Ectodermal cell (in vitro differentiated cells): ENCODE measurements around the gene RPRD2.
A peak's percentile ranks its signal among the peaks of the same experiment; 100 is the strongest.

Source experiments
- H3K27ac ChIP-seq: 2 replicates; pipeline ENCODE4 v1.7.0; 2013; ENCODE audit warnings: mild to moderate bottlenecking, low read depth, low read length; ENCODE audit not compliant: insufficient read depth, poor library complexity, severe bottlenecking
- H3K27me3 ChIP-seq: 2 replicates; pipeline ENCODE4 v1.7.0; 2013; ENCODE audit warnings: mild to moderate bottlenecking, low read length; ENCODE audit not compliant: insufficient read depth, control insufficient read depth, poor library complexity, severe bottlenecking
- H3K36me3 ChIP-seq: one replicate; pipeline ENCODE4 v1.7.0; 2013; ENCODE audit warnings: low read length; ENCODE audit not compliant: control insufficient read depth, insufficient read depth
- H3K4me1 ChIP-seq: one replicate; pipeline ENCODE4 v1.7.0; 2013; ENCODE audit warnings: low read length; ENCODE audit not compliant: control insufficient read depth, insufficient read depth
- H3K4me3 ChIP-seq: 2 replicates; pipeline ENCODE4 v1.7.0; 2013; ENCODE audit warnings: low read depth, low read length, control low read depth; ENCODE audit not compliant: insufficient read depth
- H3K9me3 ChIP-seq: 2 replicates; pipeline ENCODE4 v1.7.0; 2013; ENCODE audit warnings: mild to moderate bottlenecking, low read length, moderate library complexity; ENCODE audit not compliant: control insufficient read depth
- WGBS, 2 experiments: methylation state at CpG; one replicate each; pipeline ENCODE4 v1.1.7; 2013; ENCODE audit warnings: missing lambda C conversion rate in 2 of 2; 5-methylcytosine and 5-hydroxymethylcytosine counted together

The RPRD2 gene

GRCh38 chr1:150511985-150512660 is 148.2 kb downstream of the RPRD2 start:
- H3K9me3 ChIP-seq = no peaks in the 10 kb centered on the region
- H3K36me3 ChIP-seq = no peaks in the 10 kb centered on the region
- H3K4me3 ChIP-seq = no peak overlapping the region
- H3K4me1 ChIP-seq = peaks cover 12% of the 10 kb centered on the region
- no peaks in the 10 kb centered on the region for H3K27me3 ChIP-seq
- 87 to 89% methylated on average over 17 of the region's 17 CpGs for WGBS, 2 experiments
- no peak overlapping the region for H3K27ac ChIP-seq

GRCh38 chr1:150512846-150513245 is 148.9 kb downstream of the RPRD2 start:
- Histone ChIP-seq H3K9me3 (no peaks in the 10 kb centered on the region), H3K4me3 (no peak overlapping the region), H3K4me1 (peaks cover 12% of the 10 kb centered on the region), H3K27ac (no peak overlapping the region), H3K36me3 (no peaks in the 10 kb centered on the region), H3K27me3 (no peaks in the 10 kb centered on the region)
- 85 to 88% methylated on average over 2 of the region's 2 CpGs for WGBS, 2 experiments

- Histone ChIP-seq H3K4me1 (peaks cover 8% of the 10 kb centered on the region), H3K27ac (no peak overlapping the region), H3K9me3 (no peaks in the 10 kb centered on the region), H3K36me3 (no peaks in the 10 kb centered on the region), H3K27me3 (no peaks in the 10 kb centered on the region), H3K4me3 (no peak overlapping the region)
- WGBS, 2 experiments = 92 to 93% methylated on average over 7 of the region's 7 CpGs
These were observed 149.4 kb downstream of the RPRD2 start for GRCh38 chr1:150513351-150513791.

GRCh38 chr1:150514260-150514659 is 150.3 kb downstream of the RPRD2 start:
- Histone ChIP-seq H3K9me3 (no peaks in the 10 kb centered on the region), H3K36me3 (no peaks in the 10 kb centered on the region), H3K4me1 (peaks cover 6% of the 10 kb centered on the region), H3K27ac (no peak overlapping the region), H3K27me3 (no peaks in the 10 kb centered on the region), H3K4me3 (no peak overlapping the region)
- WGBS, 2 experiments = 94 to 95% methylated on average over 9 of the region's 9 CpGs

- H3K4me3 ChIP-seq = peak overlapping the region; percentile 69
- no peaks in the 10 kb centered on the region for H3K9me3 ChIP-seq
- WGBS, 2 experiments = 38 to 40% methylated on average over 21 of the region's 21 CpGs
- no peaks in the 10 kb centered on the region for H3K36me3 ChIP-seq
- peaks cover 6% of the 10 kb centered on the region for H3K4me1 ChIP-seq
- no peaks in the 10 kb centered on the region for H3K27me3 ChIP-seq
- peak overlapping the region; percentile 74 for H3K27ac ChIP-seq
These were observed 151.0 kb downstream of the RPRD2 start for GRCh38 chr1:150514913-150515327.

- Histone ChIP-seq H3K9me3 (no peaks in the 10 kb centered on the region), H3K27me3 (no peaks in the 10 kb centered on the region), H3K36me3 (no peaks in the 10 kb centered on the region), H3K4me1 (peaks cover 6% of the 10 kb centered on the region), H3K27ac (peak within 1 kb of the TSS; percentile 74), H3K4me3 (peak within 1 kb of the TSS; percentile 69)
- WGBS, 2 experiments = 3% methylated on average over 54 of the region's 54 CpGs
These were observed 151.5 kb downstream of the RPRD2 start, which contains the start of gene FALEC for GRCh38 chr1:150515328-150516049. FALEC (plus strand) TSS chr1:150515752.

GRCh38 chr1:150516050-150516591 is 152.2 kb downstream of the RPRD2 start:
- H3K27me3 ChIP-seq = no peaks in the 10 kb centered on the region
- H3K9me3 ChIP-seq = no peaks in the 10 kb centered on the region
- H3K4me3 ChIP-seq = peak overlapping the region; percentile 69
- H3K36me3 ChIP-seq = no peaks in the 10 kb centered on the region
- peaks cover 6% of the 10 kb centered on the region for H3K4me1 ChIP-seq
- WGBS, 2 experiments = 44% methylated on average over 19 of the region's 19 CpGs
- no peak overlapping the region for H3K27ac ChIP-seq

GRCh38 chr1:150516616-150517015 is 152.7 kb downstream of the RPRD2 start:
- Histone ChIP-seq H3K27me3 (no peaks in the 10 kb centered on the region), H3K4me1 (peaks cover 6% of the 10 kb centered on the region), H3K27ac (no peak overlapping the region), H3K4me3 (peak overlapping the region; percentile 69), H3K36me3 (no peaks in the 10 kb centered on the region), H3K9me3 (no peaks in the 10 kb centered on the region)
- WGBS, 2 experiments = 52 to 58% methylated on average over 4 of the region's 4 CpGs

GRCh38 chr1:150521196-150521968 is 157.4 kb downstream of the RPRD2 start:
- Histone ChIP-seq H3K9me3 (no peaks in the 10 kb centered on the region), H3K27ac (no peak overlapping the region), H3K27me3 (no peaks in the 10 kb centered on the region), H3K4me1 (peaks cover 4% of the 10 kb centered on the region), H3K36me3 (no peaks in the 10 kb centered on the region), H3K4me3 (no peak overlapping the region)
- WGBS, 2 experiments = 89% methylated on average over 1 of the region's 1 CpG

GRCh38 chr1:150525348-150525747 is 161.4 kb downstream of the RPRD2 start:
- Histone ChIP-seq H3K9me3 (no peaks in the 10 kb centered on the region), H3K4me3 (no peak overlapping the region), H3K27ac (no peak overlapping the region), H3K27me3 (no peaks in the 10 kb centered on the region), H3K4me1 (no peaks in the 10 kb centered on the region), H3K36me3 (no peaks in the 10 kb centered on the region)
- WGBS, 2 experiments = 95% methylated on average over 3 of the region's 3 CpGs
